Stimulated activated CD8-positive, alpha-beta memory T cell treated with anti-CD3 and anti-CD28 coated beads, Interleukin-15, amount 100 ng/mL, for 24 hours (primary cell): ENCODE data around the gene SYN1.

Experiments
- DNase-seq: peaks from one replicate; pipeline ENCODE4 v3.0.0-alpha.2; 2020; ENCODE audit warnings: low read depth

The SYN1 gene

GRCh38 chrX:47572773-47573340 is 46.8 kb downstream of the SYN1 start:
- no peak for DNase-seq

- DNase-seq, result no peak
Observed at GRCh38 chrX:47571896-47572295, 47.8 kb downstream of the SYN1 start.

- DNase-seq, result no peak
Observed at GRCh38 chrX:47571215-47571614, 48.4 kb downstream of the SYN1 start.

GRCh38 chrX:47570794-47571193 is 48.9 kb downstream of the SYN1 start:
- DNase-seq, result no peak

- no peak for DNase-seq
Observed at GRCh38 chrX:47568656-47569295, 50.9 kb downstream of the SYN1 start.

- no peak for DNase-seq
Observed at GRCh38 chrX:47566841-47567240, 52.8 kb downstream of the SYN1 start.

GRCh38 chrX:47564438-47565085 is 55.1 kb downstream of the SYN1 start:
- DNase-seq, result no peak

- no peak for DNase-seq
Observed at GRCh38 chrX:47563801-47564315, 55.8 kb downstream of the SYN1 start.

GRCh38 chrX:47562615-47563243 is 56.9 kb downstream of the SYN1 start:
- no peak for DNase-seq

- DNase-seq, result no peak
Observed at GRCh38 chrX:47561659-47562151, 58.0 kb downstream of the SYN1 start.

GRCh38 chrX:47560934-47561658 is 58.6 kb downstream of the SYN1 start, which contains the start of gene ARAF:
Gene ARAF (plus strand): TSS chrX:47561205. CDS start chrX:47562968, 1,763 bp downstream.
- DNase-seq, result peak; percentile 66

GRCh38 chrX:47560179-47560933 is 59.3 kb downstream of the SYN1 start:
- DNase-seq, result no peak

GRCh38 chrX:47558436-47558835 is 61.2 kb downstream of the SYN1 start:
- DNase-seq, result no peak

GRCh38 chrX:47556045-47556623 is 63.5 kb downstream of the SYN1 start:
- peak; percentile 33 for DNase-seq

- no peak for DNase-seq
Observed at GRCh38 chrX:47543496-47543895, 76.2 kb downstream of the SYN1 start.

GRCh38 chrX:47540754-47541538 is 78.7 kb downstream of the SYN1 start:
- DNase-seq, result no peak

GRCh38 chrX:47539860-47540259 is 79.8 kb downstream of the SYN1 start:
- no peak for DNase-seq

- DNase-seq, result no peak
Observed at GRCh38 chrX:47530049-47530448, 89.6 kb downstream of the SYN1 start.

GRCh38 chrX:47529548-47529947 is 90.1 kb downstream of the SYN1 start:
- DNase-seq, result no peak

- DNase-seq, result no peak
Observed at GRCh38 chrX:47523713-47524166, 95.9 kb downstream of the SYN1 start.
